ENCODE measurements around the gene DSCAM. TPM values are rescaled to one million over a fixed set of nuclear protein-coding genes. Genes with fewer than 3 reads are reported as not detected.
A peak's percentile ranks its signal among the peaks of the same experiment; 100 is the strongest.
"Not testable (repeated sequence)": the region's sequence is repeated elsewhere in the genome, so short reads cannot be mapped to it uniquely, and the experiment has no call there.

DSCAM gene, protein sequence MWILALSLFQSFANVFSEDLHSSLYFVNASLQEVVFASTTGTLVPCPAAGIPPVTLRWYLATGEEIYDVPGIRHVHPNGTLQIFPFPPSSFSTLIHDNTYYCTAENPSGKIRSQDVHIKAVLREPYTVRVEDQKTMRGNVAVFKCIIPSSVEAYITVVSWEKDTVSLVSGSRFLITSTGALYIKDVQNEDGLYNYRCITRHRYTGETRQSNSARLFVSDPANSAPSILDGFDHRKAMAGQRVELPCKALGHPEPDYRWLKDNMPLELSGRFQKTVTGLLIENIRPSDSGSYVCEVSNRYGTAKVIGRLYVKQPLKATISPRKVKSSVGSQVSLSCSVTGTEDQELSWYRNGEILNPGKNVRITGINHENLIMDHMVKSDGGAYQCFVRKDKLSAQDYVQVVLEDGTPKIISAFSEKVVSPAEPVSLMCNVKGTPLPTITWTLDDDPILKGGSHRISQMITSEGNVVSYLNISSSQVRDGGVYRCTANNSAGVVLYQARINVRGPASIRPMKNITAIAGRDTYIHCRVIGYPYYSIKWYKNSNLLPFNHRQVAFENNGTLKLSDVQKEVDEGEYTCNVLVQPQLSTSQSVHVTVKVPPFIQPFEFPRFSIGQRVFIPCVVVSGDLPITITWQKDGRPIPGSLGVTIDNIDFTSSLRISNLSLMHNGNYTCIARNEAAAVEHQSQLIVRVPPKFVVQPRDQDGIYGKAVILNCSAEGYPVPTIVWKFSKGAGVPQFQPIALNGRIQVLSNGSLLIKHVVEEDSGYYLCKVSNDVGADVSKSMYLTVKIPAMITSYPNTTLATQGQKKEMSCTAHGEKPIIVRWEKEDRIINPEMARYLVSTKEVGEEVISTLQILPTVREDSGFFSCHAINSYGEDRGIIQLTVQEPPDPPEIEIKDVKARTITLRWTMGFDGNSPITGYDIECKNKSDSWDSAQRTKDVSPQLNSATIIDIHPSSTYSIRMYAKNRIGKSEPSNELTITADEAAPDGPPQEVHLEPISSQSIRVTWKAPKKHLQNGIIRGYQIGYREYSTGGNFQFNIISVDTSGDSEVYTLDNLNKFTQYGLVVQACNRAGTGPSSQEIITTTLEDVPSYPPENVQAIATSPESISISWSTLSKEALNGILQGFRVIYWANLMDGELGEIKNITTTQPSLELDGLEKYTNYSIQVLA (N-terminal part only)
- total RNA-seq = under 1 TPM in 2 of 4 donors, not detected in 2; under 0.01 to 0.44 TPM

DNA sequence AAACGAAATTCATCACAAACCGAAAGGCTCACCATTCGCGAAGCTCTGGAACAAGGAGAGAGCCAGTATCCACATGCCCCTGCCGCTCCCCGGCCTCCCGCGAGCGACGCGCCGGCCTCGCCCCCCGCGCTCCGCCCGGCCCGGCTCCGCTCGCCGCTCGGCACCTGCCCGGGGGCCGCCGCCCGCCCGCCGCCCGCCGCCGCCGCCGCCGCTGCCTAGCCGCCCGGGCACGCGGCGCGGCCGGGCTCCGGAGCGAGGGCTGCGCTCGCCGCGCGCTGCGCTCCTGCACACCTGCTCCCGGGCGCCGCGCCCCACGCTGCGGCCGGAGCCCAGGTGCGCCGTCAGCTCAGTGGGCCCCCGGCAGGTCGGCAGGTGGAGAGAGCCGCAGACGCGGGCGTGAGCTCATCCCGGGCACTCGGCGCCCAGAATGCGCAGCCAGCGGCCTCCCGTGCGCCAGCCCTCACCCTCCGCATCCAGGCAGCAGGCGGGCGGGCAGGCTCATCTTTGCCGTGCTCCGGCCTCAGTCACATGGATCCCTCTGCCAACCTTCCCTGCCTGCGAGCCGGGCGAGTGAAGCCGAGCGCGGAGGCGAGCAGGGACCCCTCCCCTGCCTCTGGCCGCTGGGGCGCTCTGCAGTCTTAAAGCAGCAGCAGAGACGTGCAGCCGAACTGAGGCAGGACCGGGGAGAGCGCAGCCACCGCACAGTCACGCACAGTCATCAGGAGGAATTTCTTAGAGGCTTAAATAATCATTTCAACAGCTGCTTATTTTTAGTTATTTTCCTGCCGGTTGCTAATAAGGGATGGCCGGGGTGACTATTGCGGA, at the start of gene DSCAM:
Gene DSCAM (minus strand): TSS at position 572 of the 825 bp plus-strand sequence. CDS start 497 bp downstream, at position 75.
- WGBS, 2 donors = 4 to 8% methylated on average over 44 to 60 of the region's 94 CpGs
- no peaks in the 10 kb centered on the region for H3K9me3 ChIP-seq
- no peak within 1 kb of the TSS for H3K27ac ChIP-seq
- no peak for DNase-seq (ENCODE audit: low spot score in 2 of 2)
- TF ChIP-seq EP300 (IDR thresholded peaks at IDR 0.05) = no peak
- TF ChIP-seq CTCF (IDR thresholded peaks at IDR 0.05) = no peak
- no peak for TF ChIP-seq POLR2A (IDR thresholded peaks at IDR 0.05)
- H3K4me1 ChIP-seq = peaks cover 0 to 8% (median 0%) of the 10 kb centered on the region in 4 donors
- H3K27me3 ChIP-seq = peaks cover 0 to 19% of the 10 kb centered on the region in 2 donors
- peak within 1 kb of the TSS in 1 of 4 donors; percentile 14 for H3K4me3 ChIP-seq
- H3K36me3 ChIP-seq = no peaks in the 10 kb centered on the region

DNA sequence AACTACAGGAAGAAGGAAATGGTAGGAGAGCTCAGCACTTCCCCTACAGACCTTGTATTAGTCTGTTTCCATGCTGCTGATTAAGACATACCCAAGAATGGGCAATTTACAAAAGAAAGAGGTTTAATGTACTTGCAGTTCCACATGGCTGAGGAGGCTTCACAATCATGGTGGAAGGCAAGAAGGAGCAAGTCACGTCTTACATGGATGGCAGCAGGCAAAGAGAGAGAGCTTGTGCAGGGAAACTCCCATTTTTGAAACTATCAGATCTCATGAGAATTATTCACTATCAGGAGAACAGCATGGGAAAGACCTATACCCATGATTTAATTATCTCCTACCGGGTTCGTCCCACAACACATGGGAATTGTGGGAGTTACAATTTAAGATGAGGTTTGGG, 48.7 kb upstream of the DSCAM start:
- not testable (repeated sequence) for H3K27ac ChIP-seq; H3K36me3 ChIP-seq; H3K27me3 ChIP-seq; H3K4me1 ChIP-seq; H3K4me3 ChIP-seq; DNase-seq (ENCODE audit: low spot score in 2 of 2)
- 90 to 99% methylated on average over 3 of the region's 3 CpGs for WGBS, 2 donors
- H3K9me3 ChIP-seq = peaks cover 0 to 22% (median 0%) of the 10 kb centered on the region in 4 donors

DNA sequence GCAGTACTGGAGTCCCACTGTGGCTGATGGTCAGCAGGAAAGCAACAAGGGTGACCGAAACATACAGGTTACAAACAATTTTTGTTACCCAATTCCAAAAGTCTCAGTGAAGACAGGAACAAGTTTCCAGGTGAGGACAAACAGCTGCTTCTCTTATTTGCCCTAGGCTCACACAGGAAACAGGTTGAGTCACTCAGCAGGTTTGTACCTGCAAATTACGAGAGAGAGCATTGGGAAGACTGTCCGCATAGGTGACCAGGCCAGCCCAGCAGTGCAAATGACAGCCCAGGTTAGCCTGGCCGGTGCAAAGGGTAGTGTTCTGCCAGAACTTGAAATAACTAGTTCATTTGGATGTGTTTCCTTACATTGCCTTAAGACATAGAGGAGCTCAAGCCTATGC, 40.0 kb upstream of the DSCAM start:
- no peaks in the 10 kb centered on the region for H3K4me1 ChIP-seq
- 93 to 99% methylated on average over 4 of the region's 4 CpGs for WGBS, 2 donors
- TF ChIP-seq POLR2A (IDR thresholded peaks at IDR 0.05) = no peak
- no peak for TF ChIP-seq EP300 (IDR thresholded peaks at IDR 0.05)
- TF ChIP-seq CTCF (IDR thresholded peaks at IDR 0.05) = no peak
- no peak overlapping the region for H3K27ac ChIP-seq
- no peak for DNase-seq (ENCODE audit: low spot score in 2 of 2)
- H3K4me3 ChIP-seq = no peak overlapping the region
- no peaks in the 10 kb centered on the region for H3K9me3 ChIP-seq
- no peaks in the 10 kb centered on the region for H3K27me3 ChIP-seq
- no peaks in the 10 kb centered on the region for H3K36me3 ChIP-seq

- Histone ChIP-seq H3K4me3 (no peak overlapping the region), H3K27ac (no peak overlapping the region), H3K36me3 (no peaks in the 10 kb centered on the region), H3K27me3 (no peaks in the 10 kb centered on the region), H3K4me1 (no peaks in the 10 kb centered on the region), H3K9me3 (no peaks in the 10 kb centered on the region)
- no peak for TF ChIP-seq EP300 (IDR thresholded peaks at IDR 0.05)
- no peak for TF ChIP-seq POLR2A (IDR thresholded peaks at IDR 0.05)
- TF ChIP-seq CTCF (IDR thresholded peaks at IDR 0.05) = no peak
- no peak for DNase-seq (ENCODE audit: low spot score in 2 of 2)
- 72 to 91% methylated on average over 3 of the region's 3 CpGs for WGBS, 2 donors
These were observed 39.0 kb upstream of the DSCAM start for GRCh38 chr21:40886006-40886405.
